GM18907 (cell line): ENCODE data around the gene AFF3.

ENCODE experiments used
- ATAC-seq: cut with Tn5 transposase; IDR thresholded peaks from one replicate; pipeline ENCODE4 v1.9.1; 2021; ENCODE audit warnings: mild to moderate bottlenecking, moderate library complexity; ENCODE audit not compliant: unreplicated experiment

Gene AFF3

GRCh38 chr2:100016756-100017155 is 125.6 kb downstream of the AFF3 start:
- no peak for ATAC-seq

GRCh38 chr2:100015849-100016248 is 126.5 kb downstream of the AFF3 start:
- ATAC-seq, result no peak

DNA sequence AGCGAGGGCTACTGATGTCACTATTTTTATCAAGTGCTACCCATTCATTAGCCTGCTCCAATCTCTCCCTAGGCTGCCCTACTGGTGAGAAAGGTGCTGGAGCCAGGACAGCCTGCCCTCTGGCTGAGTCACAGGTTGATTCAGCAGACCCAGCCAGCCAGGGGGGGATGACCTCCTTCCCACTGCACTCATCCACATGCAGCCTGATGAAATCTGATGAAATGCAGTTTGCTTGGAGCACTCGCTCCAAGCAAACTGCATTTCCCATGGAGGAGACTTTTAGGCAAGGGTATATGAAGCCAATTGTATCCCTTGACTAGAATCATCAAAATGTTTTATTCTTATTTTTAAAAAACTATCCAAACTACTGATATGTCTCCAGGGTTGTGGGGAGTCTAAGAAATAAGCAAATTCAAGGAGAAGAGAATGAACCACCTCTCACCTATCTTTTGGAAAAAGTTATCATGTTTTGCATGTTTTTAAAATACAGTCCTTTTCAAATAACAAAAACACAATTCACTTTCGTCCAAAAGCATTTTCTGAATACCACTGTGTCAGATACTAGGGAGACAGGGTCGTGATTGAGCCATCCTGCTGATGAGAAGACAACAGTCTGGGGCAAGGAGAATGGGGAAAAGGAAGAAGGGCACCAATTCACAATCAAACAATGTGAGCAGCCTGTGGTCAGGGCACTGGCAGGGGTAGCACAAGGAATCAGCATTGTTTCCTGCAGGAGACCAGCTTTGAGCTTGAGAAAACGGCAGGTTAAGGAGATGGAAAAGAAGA is 128.3 kb downstream of the AFF3 start:
- no peak for ATAC-seq

DNA sequence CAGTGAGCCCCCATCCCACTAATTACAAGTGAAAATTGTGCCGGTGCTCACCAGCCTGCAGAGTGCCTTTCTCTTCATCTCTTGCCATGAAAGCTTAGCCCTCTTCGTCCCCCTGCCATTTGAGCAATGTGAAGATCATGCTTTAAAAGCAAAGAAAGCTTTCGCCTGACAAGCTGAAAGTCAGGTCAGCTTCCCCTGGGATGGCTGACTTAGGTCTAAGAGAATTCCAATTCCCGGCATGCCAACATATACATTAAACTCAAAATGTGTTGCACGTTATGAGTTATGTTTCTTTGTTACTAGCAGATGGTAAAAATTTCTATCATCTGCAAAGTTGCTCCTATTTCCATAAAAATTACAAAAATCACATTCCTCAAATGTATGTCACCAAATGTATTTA is 129.8 kb downstream of the AFF3 start:
- no peak for ATAC-seq

DNA sequence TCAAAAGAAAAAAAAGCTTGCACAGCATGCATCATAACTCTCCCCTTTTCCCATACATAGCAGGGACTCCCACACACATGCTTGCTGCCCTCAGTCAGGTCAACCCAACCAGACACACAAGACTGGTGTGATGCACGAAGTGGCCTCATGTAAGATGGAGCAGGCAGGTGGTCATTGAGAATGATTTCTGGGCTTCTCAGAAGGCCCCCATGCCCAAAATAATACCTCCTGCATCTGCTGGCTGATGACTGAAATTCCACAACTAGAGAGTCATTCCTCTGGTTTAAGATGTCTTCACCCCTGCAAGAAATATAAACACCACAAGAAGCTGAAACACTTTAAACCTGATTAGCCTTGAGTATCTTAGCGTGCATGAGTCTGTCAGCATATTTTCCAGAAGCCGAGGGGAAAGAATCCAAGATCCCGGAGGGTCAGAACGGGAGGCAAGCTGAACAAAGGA is 131.1 kb downstream of the AFF3 start:
- ATAC-seq, result no peak

DNA sequence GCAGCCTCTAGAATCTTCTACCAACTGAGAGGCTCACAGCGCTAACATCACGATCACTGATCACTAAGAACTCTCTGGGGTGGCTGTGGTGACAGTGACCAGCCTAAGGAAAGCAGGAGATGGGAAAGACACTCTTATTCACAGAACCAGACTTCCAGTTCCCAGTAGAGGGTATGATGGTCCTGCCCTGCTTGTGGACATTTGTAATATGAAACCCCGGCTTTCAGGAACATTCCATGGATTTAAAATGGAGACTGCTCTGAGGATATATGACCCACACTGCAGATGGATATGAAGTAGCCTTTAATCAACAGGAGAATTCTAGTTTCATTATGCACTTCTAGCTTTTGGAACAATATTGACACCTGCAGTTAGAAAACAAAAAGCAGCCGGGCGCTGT is 131.8 kb downstream of the AFF3 start:
- no peak for ATAC-seq

DNA sequence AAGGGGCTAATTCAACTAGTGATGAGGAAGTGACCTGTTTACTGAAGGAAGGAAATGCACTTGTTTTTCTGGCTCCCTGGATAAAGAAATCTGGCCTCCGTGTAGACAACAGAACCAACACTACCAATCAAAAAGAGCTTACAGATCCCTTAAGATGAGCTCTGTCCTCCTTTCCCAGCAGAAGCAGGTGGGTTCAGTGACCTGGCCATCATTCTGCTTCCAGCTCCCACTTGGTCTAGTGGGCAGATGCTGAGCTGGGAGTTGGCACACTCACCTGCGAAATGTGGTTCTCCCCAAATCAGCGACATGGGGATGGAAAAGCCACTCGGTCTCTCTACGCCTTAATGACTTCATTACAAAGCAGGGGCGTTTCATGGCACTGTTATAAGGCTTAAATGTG is 132.6 kb downstream of the AFF3 start:
- ATAC-seq, result no peak

GRCh38 chr2:100008956-100009355 is 133.4 kb downstream of the AFF3 start:
- no peak for ATAC-seq

DNA sequence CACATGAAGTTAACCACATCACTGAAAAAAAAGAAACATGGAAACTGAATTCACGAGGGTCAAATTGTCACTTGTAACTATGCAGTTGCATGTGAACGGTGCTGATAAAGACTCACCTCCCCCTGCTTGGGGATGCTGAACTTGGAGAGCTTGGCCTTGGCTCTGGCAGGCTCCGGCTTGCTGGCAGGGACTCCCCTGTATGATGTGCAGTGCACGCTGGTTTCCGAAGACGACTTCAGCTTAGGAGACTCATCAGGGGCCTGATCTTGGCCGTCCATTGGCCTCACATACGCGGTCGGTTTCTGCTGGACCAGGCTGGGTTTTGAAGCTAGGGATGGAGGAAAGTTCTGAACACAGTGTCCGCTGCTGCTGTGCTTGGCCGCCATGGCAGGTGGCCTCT is 135.9 kb downstream of the AFF3 start:
- ATAC-seq, result no peak

GRCh38 chr2:100004959-100005387 is 137.4 kb downstream of the AFF3 start:
- ATAC-seq, result no peak

GRCh38 chr2:100004348-100004884 is 138.0 kb downstream of the AFF3 start:
- ATAC-seq, result no peak

DNA sequence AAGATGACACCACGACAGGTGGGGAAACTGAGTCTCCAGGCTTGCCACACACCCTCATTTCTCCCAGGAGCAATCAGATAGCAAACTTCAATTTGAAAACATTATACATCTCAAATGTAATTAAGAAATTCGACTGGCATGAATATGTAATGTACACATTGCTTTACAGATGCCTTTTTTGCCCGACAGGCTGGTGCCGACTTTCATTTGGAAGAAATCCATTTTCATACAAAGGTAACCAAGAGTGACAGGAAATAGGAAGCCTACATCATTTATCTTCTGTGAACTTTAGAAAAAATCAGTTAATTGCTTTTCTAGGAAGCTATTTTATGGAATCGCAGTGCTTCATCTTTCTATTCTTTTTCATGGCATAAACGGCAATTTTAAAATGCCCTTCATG is 140.3 kb downstream of the AFF3 start:
- ATAC-seq, result no peak

DNA sequence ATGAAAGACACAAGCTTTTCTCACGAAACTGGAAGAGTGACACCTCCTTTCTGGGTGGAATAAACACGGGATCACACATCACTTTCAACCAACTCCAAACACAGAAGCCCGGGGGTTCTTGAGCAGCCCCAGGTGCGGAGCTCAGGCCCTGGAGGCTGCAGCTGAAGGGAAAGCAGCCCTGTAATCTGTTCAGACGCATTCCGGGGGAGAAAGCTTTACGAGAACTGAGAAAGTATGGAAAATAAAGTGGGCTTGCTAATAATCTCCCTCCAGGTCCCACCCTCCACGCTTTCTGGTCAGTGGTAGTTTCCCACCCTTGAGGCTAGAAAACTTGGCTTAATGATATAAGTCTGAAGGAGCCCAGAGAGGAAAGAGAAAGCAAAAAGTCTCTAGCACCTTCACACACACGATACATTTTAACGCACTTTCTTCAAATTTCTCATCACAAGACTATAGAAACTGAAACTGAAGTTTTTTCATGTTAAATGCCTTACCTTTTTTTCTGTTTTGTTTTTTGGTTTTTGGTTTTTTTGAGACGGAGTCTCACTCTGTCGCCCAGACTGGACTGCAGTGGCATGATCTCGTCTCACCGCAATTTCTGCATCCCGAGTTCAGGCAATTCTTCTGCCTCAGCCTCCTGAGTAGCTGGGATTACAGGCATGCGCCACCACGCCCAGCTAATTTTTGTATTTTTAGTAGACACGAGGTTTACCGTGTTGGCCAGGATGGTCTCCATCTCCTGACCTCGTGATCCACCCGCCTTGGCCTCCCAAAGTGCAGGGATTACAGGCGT is 141.3 kb downstream of the AFF3 start:
- no peak for ATAC-seq

DNA sequence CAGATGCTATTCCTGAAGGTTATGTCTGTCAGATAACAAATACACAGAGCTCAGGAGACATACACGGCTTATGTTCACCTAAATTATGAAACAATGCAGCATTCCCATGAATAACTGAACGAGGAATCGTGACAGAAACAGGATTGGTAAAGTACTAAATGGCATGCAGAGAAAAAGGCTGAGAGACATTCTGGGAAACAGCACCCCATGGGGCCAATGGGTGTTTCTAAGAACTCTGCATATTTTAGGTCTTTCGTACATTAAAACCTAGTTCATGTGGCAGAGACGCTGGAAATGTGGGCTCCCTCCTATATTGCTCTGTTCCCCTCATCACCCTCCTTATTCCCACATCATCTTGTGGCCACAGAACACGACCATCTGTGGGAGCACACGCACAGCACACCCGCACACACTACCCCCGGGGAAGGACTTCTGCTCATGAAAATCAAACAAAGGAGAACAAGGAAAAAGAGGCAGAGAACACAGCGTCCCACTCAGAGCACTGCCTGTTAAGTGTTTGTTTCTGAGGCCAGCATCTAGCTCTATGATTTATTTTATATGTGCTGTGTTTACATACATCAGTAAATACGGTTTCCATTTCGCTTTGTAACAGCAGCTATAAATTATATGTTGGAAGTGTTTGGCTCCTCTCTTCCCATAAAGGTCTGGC is 143.6 kb downstream of the AFF3 start:
- no peak for ATAC-seq

GRCh38 chr2:99989905-99990304 is 152.5 kb downstream of the AFF3 start:
- ATAC-seq, result no peak

- ATAC-seq, result no peak
Measured at GRCh38 chr2:99988599-99988998, 153.8 kb downstream of the AFF3 start.

DNA sequence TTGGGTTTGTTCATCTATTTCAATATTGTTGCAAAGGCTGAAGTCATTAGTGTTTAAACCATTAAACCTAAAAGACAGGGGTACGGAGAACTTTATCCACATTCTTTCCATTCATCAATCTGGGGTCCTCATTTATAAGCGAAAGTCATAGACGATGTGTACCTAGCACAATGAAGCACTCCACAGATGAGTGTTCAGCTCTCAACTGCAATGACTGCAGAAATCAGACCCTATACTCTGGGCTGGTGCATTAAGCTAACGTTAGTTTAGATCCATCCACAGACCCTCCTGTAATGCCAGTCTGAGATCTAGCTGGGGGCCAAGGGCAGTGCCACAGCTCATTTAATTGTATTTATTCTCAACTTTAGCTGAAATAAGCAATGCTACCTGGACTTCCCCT is 155.2 kb downstream of the AFF3 start:
- ATAC-seq, result no peak

- no peak for ATAC-seq
Measured at GRCh38 chr2:99984799-99985515, 157.4 kb downstream of the AFF3 start.

- no peak for ATAC-seq
Measured at GRCh38 chr2:99982744-99983143, 159.6 kb downstream of the AFF3 start.

DNA sequence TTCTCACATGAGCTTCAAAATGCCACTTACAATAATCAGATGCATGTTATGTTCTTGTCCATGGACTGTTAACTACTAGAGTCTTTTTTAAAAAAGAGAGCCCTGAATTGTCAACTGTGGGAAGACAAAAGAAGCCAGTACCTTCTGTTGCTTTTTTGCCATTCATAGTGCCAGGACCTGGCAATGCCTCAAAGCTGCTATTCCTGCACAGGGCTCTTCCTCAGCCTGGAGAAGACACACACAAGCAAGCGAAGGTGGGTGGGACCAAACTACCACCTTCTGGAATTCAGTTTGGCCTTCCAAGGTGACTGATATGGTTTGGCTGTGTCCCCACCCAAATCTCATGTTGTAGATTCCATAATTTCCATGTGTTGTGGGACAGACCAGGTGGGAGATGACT is 160.6 kb downstream of the AFF3 start:
- no peak for ATAC-seq

DNA sequence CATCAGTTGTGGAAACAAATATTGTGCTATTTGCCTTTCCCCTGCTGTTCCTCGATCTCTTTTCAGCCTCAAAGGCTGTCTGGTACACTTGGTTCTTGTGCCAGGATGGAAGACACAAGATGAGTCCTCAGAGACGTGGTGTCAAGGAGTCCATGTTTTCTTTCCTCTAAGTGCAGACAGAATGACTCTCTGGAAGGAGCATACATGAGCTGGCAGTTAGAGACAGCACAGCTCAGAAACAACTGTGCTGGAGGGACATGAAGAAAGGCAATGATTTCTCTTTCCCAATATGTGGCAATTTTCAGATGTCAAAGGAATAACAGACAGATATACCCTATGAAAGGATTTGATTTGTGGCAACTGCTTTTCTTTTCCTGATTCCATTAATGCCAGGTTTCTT is 162.2 kb downstream of the AFF3 start:
- no peak for ATAC-seq
